ENCODE measurements around the gene FEM1B. TPM values are rescaled to one million over a fixed set of nuclear protein-coding genes. Genes with fewer than 3 reads are reported as not detected.

FEM1B gene
- total RNA-seq, 1 experiment from 2014 or later, result 47.3 TPM

DNA sequence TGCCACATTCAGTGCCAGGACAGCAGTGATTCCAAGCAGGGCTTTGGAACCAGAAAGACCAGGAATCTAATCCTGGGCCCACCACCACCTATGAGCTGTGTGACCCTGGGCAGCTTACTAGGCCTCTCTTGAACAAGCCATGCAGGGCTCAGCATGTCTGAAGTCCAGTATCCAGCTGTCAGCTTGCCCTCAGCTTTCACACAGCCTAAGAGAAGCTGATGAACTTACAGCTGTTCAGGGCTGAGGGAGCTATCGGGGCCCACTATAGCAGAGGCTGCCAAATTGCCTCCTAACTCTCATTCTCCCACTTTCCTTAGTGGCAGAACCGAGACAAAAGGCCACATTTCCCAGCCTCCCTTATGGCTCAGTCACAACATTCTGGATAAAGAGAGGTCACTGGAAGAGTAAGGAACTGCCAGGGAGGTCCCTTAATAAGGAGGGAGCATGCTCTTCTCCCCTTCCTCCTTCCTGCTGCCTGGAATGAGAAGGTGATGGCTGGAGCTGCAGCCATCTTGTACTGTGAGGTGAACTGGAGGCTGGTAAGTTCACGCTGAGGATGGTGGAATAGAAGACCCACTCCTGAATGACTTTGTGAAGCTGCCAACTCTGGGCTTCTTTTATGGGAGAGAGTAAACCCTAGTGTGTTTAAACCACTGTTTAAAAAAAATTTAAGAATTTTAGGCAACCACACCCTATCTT is 34.5 kb downstream of the FEM1B start:
- no peaks in the 10 kb centered on the region for H3K27me3 ChIP-seq (replicated peaks; ENCODE audit: insufficient read depth, low read depth, low read length, poor library complexity)
- no peaks in the 10 kb centered on the region for H3K9me3 ChIP-seq (ENCODE audit: low read depth, low read length, poor library complexity, severe bottlenecking)
- BruUV-seq (replicated peaks), result no TSS peak
- DNase-seq (ENCODE audit: low spot score), result no peak
- no peaks in the 10 kb centered on the region for H3K4me1 ChIP-seq (ENCODE audit: insufficient read depth, low read length, poor library complexity, severe bottlenecking)
- TF ChIP-seq CTCF (conservative IDR thresholded peaks at IDR 0.05; ENCODE audit: low read depth, low read length), result no peak
- no peak for TF ChIP-seq EZH2 (IDR thresholded peaks at IDR 0.05; ENCODE audit: borderline replicate concordance, low read depth, low read length, poor library complexity, severe bottlenecking)
- intact Hi-C loops (cut with micrococcal nuclease; ENCODE audit: unreplicated experiment), result no loop called here
- ChIA-PET CTCF (no interaction called here), POLR2A (ENCODE audit: low non-redundant PET) (interaction anchor here (0.5 kb wide), 1 partner anchor 140 kb away, joined by 3 read pairs; no protein-coding TSS in a partner anchor)
- H3K4me3 ChIP-seq (ENCODE audit: low read depth, low read length, poor library complexity, severe bottlenecking), result no peak overlapping the region
- H3K36me3 ChIP-seq (ENCODE audit: insufficient read depth, low read length, poor library complexity, severe bottlenecking), result no peaks in the 10 kb centered on the region
- H3K27ac ChIP-seq (ENCODE audit: low read depth, low read length, poor library complexity, severe bottlenecking), result no peak overlapping the region

DNA sequence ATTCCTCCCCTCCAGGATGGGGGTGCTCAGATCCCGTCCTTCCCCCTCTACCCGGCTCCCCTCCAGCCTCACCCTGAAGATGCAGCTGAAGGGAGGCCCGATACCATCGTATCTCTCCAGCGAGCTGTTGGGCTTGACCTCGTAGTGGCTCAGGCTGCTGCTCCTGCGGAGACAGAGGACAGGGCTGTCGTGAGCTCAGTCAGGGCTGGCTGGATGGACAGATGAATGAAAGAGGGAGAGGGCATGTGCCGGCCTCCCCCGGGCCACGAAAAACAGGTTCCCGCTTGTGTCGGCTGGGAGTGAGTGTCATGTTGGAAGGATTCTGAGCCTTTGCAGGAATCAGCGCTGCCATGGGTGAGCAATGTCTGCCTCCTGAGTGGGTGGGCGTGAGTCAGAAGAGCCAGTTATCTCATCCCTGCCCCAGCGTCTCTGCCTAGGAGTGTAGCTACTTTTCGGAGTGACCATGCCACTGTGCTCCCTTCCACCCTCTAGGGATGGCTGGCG is 35.2 kb downstream of the FEM1B start:
- H3K27me3 ChIP-seq (replicated peaks; ENCODE audit: insufficient read depth, low read depth, low read length, poor library complexity), result no peaks in the 10 kb centered on the region
- no peaks in the 10 kb centered on the region for H3K9me3 ChIP-seq (ENCODE audit: low read depth, low read length, poor library complexity, severe bottlenecking)
- H3K4me3 ChIP-seq (ENCODE audit: low read depth, low read length, poor library complexity, severe bottlenecking), result no peak overlapping the region
- no peak for DNase-seq (ENCODE audit: low spot score)
- TF ChIP-seq EZH2 (IDR thresholded peaks at IDR 0.05; ENCODE audit: borderline replicate concordance, low read depth, low read length, poor library complexity, severe bottlenecking) (no peak), CTCF (conservative IDR thresholded peaks at IDR 0.05; ENCODE audit: low read depth, low read length) (no peak)
- H3K36me3 ChIP-seq (ENCODE audit: insufficient read depth, low read length, poor library complexity, severe bottlenecking), result no peaks in the 10 kb centered on the region
- no TSS peak for BruUV-seq (replicated peaks)
- POLR2A ChIA-PET (ENCODE audit: low non-redundant PET), result no interaction called here
- H3K27ac ChIP-seq (ENCODE audit: low read depth, low read length, poor library complexity, severe bottlenecking), result no peak overlapping the region
- no peaks in the 10 kb centered on the region for H3K4me1 ChIP-seq (ENCODE audit: insufficient read depth, low read length, poor library complexity, severe bottlenecking)
- intact Hi-C loops (cut with micrococcal nuclease; ENCODE audit: unreplicated experiment), result no loop called here
- CTCF ChIA-PET, result no interaction called here

GRCh38 chr15:68313501-68314410 is 36.2 kb downstream of the FEM1B start:
- no peak overlapping the region for H3K27ac ChIP-seq (ENCODE audit: low read depth, low read length, poor library complexity, severe bottlenecking)
- H3K4me3 ChIP-seq (ENCODE audit: low read depth, low read length, poor library complexity, severe bottlenecking), result no peak overlapping the region
- intact Hi-C loops (cut with micrococcal nuclease; ENCODE audit: unreplicated experiment), result no loop called here
- ChIA-PET CTCF (interaction anchor here (0.6 kb wide), 1 partner anchor 9 kb away, joined by 3 read pairs; no protein-coding TSS in a partner anchor), POLR2A (ENCODE audit: low non-redundant PET) (no interaction called here)
- no TSS peak for BruUV-seq (replicated peaks)
- TF ChIP-seq CTCF (conservative IDR thresholded peaks at IDR 0.05; ENCODE audit: low read depth, low read length) (no peak), EZH2 (IDR thresholded peaks at IDR 0.05; ENCODE audit: borderline replicate concordance, low read depth, low read length, poor library complexity, severe bottlenecking) (no peak)
- H3K36me3 ChIP-seq (ENCODE audit: insufficient read depth, low read length, poor library complexity, severe bottlenecking), result no peaks in the 10 kb centered on the region
- no peaks in the 10 kb centered on the region for H3K4me1 ChIP-seq (ENCODE audit: insufficient read depth, low read length, poor library complexity, severe bottlenecking)
- no peaks in the 10 kb centered on the region for H3K27me3 ChIP-seq (replicated peaks; ENCODE audit: insufficient read depth, low read depth, low read length, poor library complexity)
- DNase-seq (ENCODE audit: low spot score), result no peak
- no peaks in the 10 kb centered on the region for H3K9me3 ChIP-seq (ENCODE audit: low read depth, low read length, poor library complexity, severe bottlenecking)

Data from A673 (cell line).